ENCODE measurements around the gene RAPGEFL1.

RAPGEFL1 gene

GRCh38 chr17:40173778-40174135, 3.5 kb upstream of the RAPGEFL1 start:
- H3K4me3 ChIP-seq (ENCODE audit: low read depth, low read length), result no peak overlapping the region
- no peak for DNase-seq (ENCODE audit: low read depth)
- no peak for TF ChIP-seq CTCF (IDR thresholded peaks at IDR 0.05; ENCODE audit: low read depth, low read length, missing control alignments)

- no peak overlapping the region for H3K4me3 ChIP-seq (ENCODE audit: low read depth, low read length)
- no peak for DNase-seq (ENCODE audit: low read depth)
- no peak for TF ChIP-seq CTCF (IDR thresholded peaks at IDR 0.05; ENCODE audit: low read depth, low read length, missing control alignments)
Measured at GRCh38 chr17:40174514-40174913, 2.8 kb upstream of the RAPGEFL1 start.

- H3K4me3 ChIP-seq (ENCODE audit: low read depth, low read length), result no peak overlapping the region
- DNase-seq (ENCODE audit: low read depth), result no peak
- TF ChIP-seq CTCF (IDR thresholded peaks at IDR 0.05; ENCODE audit: low read depth, low read length, missing control alignments), result no peak
Measured at GRCh38 chr17:40175928-40176753, 1.1 kb upstream of the RAPGEFL1 start.

- no peak overlapping the region for H3K4me3 ChIP-seq (ENCODE audit: low read depth, low read length)
- TF ChIP-seq CTCF (IDR thresholded peaks at IDR 0.05; ENCODE audit: low read depth, low read length, missing control alignments), result no peak
- DNase-seq (ENCODE audit: low read depth), result no peak
Measured at GRCh38 chr17:40176754-40177110, 538 bp upstream of the RAPGEFL1 start.

GRCh38 chr17:40178021-40178601, 841 bp downstream of the RAPGEFL1 start:
- TF ChIP-seq CTCF (IDR thresholded peaks at IDR 0.05; ENCODE audit: low read depth, low read length, missing control alignments), result no peak
- no peak for DNase-seq (ENCODE audit: low read depth)
- H3K4me3 ChIP-seq (ENCODE audit: low read depth, low read length), result no peak overlapping the region

- TF ChIP-seq CTCF (IDR thresholded peaks at IDR 0.05; ENCODE audit: low read depth, low read length, missing control alignments), result no peak
- H3K4me3 ChIP-seq (ENCODE audit: low read depth, low read length), result no peak overlapping the region
- no peak for DNase-seq (ENCODE audit: low read depth)
Measured at GRCh38 chr17:40178660-40179059, 1.4 kb downstream of the RAPGEFL1 start.
